ENCODE results near the gene VWA1.
"Not testable (repeated sequence)": the region's sequence is repeated elsewhere in the genome, so short reads cannot be mapped to it uniquely, and the experiment has no call there.

The VWA1 gene

GRCh38 chr1:1471389-1472052, 36.0 kb downstream of the VWA1 start, which contains the start of gene ATAD3B:
Gene ATAD3B, plus strand, starts transcription at chr1:1471765. Its CDS starts 120 bp downstream, at chr1:1471885.
- DNase-seq (ENCODE audit: low read depth): peak; percentile 96
- peak within 1 kb of the TSS; percentile 86 for H3K4me3 ChIP-seq (ENCODE audit: low read length)
- TF ChIP-seq CTCF (IDR thresholded peaks at IDR 0.05; ENCODE audit: insufficient read depth, low read depth, low read length, missing control alignments): no peak

GRCh38 chr1:1472053-1472876, 36.8 kb downstream of the VWA1 start:
- H3K4me3 ChIP-seq (ENCODE audit: low read length): peak overlapping the region; percentile 86
- DNase-seq (ENCODE audit: low read depth): peak; percentile 15

- not testable (repeated sequence) for H3K4me3 ChIP-seq (ENCODE audit: low read length)
Observed at GRCh38 chr1:1476011-1476410, 40.5 kb downstream of the VWA1 start.

GRCh38 chr1:1477206-1477605, 41.7 kb downstream of the VWA1 start:
- no peak for DNase-seq (ENCODE audit: low read depth)
- H3K4me3 ChIP-seq (ENCODE audit: low read length): no peak overlapping the region
- TF ChIP-seq CTCF (IDR thresholded peaks at IDR 0.05; ENCODE audit: insufficient read depth, low read depth, low read length, missing control alignments): no peak

More at GRCh38 chr1:1476011-1476410, 40.5 kb downstream of the VWA1 start:
- not testable (repeated sequence) for DNase-seq (ENCODE audit: low read depth)

GRCh38 chr1:1479547-1480487, 44.3 kb downstream of the VWA1 start:
- no peak for DNase-seq (ENCODE audit: low read depth)
- TF ChIP-seq CTCF (IDR thresholded peaks at IDR 0.05; ENCODE audit: insufficient read depth, low read depth, low read length, missing control alignments): no peak

GRCh38 chr1:1480488-1480867, 45.0 kb downstream of the VWA1 start:
- DNase-seq (ENCODE audit: low read depth); H3K4me3 ChIP-seq (ENCODE audit: low read length): not testable (repeated sequence)

More at GRCh38 chr1:1479547-1480487, 44.3 kb downstream of the VWA1 start:
- no peak overlapping the region for H3K4me3 ChIP-seq (ENCODE audit: low read length)

- not testable (repeated sequence) for DNase-seq (ENCODE audit: low read depth); H3K4me3 ChIP-seq (ENCODE audit: low read length)
Observed at GRCh38 chr1:1481811-1482210, 46.3 kb downstream of the VWA1 start.

GRCh38 chr1:1482856-1483255, 47.4 kb downstream of the VWA1 start:
- DNase-seq (ENCODE audit: low read depth): no peak
- no peak overlapping the region for H3K4me3 ChIP-seq (ENCODE audit: low read length)
- TF ChIP-seq CTCF (IDR thresholded peaks at IDR 0.05; ENCODE audit: insufficient read depth, low read depth, low read length, missing control alignments): no peak

Measured in epithelial cell of esophagus (primary cell).